KOPT-K1 (cell line): ENCODE measurements around the gene SCAND1.

Source experiments
- H3K27ac ChIP-seq: fragments of 200-600 bp; sonication (generic); 2 replicates; pipeline ENCODE4 v1.5.1; 2016; ENCODE audit warnings: antibody characterized with exemption, mild to moderate bottlenecking, low read depth, low read length; ENCODE audit not compliant: poor library complexity, severe bottlenecking
- H3K36me3 ChIP-seq: fragments of 200-600 bp; sonication (generic); 2 replicates; pipeline ENCODE4 v1.5.1; 2017; ENCODE audit warnings: antibody characterized with exemption, mild to moderate bottlenecking, low read length, moderate library complexity; ENCODE audit not compliant: insufficient read depth
- H3K9me3 ChIP-seq: fragments of 200-600 bp; sonication (generic); 2 replicates; pipeline ENCODE4 v1.5.1; 2017; ENCODE audit warnings: antibody characterized with exemption, low read length, mild to moderate bottlenecking; ENCODE audit not compliant: insufficient read depth, poor library complexity, severe bottlenecking

Gene SCAND1

DNA sequence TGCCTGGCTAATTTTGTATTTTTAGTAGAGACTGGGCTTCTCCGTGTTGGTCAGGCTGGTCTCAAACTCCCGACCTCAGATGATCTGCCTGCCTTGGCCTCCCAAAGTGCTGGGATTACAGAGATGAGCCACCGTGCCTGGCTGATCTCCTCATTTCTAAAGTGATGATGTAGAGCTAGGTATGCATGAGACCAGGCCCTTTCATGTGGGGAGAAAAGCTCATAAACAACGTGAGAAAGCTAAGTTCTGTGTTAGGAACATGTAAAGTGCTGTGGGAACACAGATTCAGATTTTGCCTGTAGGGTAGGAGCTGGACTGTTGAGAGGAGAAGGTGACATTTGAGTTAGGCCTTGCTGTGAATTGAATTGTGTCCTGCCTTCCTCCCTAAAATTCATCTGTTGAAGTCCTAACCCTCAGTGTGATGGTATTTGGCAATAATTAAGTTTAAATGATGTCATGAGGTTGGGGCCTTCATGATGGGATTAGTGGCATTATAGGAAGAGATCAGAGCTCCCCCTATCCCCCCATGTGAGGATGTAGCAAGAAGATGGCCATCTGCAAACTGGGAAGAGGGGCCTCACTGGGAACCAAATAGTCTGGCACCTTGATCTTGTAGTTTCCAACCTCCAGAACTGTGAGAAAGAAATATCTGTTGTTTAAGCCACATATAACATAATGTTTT lies 49.2 kb downstream of the SCAND1 start:
- Histone ChIP-seq H3K27ac (no peak overlapping the region), H3K36me3 (peaks cover 88% of the 10 kb centered on the region)

DNA sequence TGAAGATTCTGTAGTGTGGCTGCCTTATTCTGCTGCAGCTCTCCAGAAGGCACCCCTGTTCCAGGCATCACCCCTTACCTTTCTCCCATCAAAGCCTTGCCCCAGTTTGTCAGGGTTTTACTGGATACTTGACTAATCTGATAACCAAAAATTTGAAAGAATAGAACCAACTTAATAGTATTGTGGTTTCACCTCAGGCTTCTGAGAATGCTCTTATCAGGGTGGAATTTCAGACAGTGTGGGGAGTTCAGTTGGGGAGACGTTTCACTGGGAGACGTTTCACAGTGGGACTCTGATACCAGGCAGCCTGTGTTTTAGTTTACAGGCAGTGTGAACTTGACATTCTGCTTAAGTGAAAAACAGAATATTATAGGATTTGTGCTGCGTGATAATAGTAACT lies 50.5 kb downstream of the SCAND1 start:
- Histone ChIP-seq H3K27ac (no peak overlapping the region), H3K36me3 (peaks cover 93% of the 10 kb centered on the region), H3K9me3 (no peaks in the 10 kb centered on the region)

More for the DNA sequence above, 49.2 kb downstream of the SCAND1 start:
- H3K9me3 ChIP-seq, result no peaks in the 10 kb centered on the region
